ENCODE data around the gene C1orf53. TPM values are rescaled to one million over a fixed set of nuclear protein-coding genes. Genes with fewer than 3 reads are reported as not detected.
"Not testable (repeated sequence)": the region's sequence is repeated elsewhere in the genome, so short reads cannot be mapped to it uniquely, and the experiment has no call there.

The C1orf53 gene
- total RNA-seq, 2 experiments from 2014 or later: 0.96 to 1.2 TPM

DNA sequence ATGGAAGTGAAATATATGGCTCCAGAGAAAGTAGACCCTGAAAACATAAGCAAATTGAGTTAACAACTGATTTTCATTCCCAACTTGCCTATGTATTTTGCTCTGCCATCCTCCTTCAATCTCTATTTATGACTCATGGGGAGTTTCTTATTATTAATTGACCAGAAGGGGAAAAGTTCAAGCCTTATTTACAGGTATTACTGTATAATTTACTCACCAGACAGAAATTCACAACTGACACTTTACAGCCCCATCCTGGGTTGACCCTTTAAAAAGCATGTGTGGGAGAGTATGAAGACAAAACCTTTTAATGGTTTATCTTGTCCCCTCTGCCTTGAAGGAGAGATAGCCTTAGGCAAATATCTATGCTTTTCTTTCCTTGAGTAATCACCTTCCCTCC, 39.8 kb upstream of the C1orf53 start:
- TF ChIP-seq, protein P1, sequence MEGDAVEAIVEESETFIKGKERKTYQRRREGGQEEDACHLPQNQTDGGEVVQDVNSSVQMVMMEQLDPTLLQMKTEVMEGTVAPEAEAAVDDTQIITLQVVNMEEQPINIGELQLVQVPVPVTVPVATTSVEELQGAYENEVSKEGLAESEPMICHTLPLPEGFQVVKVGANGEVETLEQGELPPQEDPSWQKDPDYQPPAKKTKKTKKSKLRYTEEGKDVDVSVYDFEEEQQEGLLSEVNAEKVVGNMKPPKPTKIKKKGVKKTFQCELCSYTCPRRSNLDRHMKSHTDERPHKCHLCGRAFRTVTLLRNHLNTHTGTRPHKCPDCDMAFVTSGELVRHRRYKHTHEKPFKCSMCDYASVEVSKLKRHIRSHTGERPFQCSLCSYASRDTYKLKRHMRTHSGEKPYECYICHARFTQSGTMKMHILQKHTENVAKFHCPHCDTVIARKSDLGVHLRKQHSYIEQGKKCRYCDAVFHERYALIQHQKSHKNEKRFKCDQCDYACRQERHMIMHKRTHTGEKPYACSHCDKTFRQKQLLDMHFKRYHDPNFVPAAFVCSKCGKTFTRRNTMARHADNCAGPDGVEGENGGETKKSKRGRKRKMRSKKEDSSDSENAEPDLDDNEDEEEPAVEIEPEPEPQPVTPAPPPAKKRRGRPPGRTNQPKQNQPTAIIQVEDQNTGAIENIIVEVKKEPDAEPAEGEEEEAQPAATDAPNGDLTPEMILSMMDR (IDR thresholded peaks at IDR 0.05): no peak
- Mint-ChIP-seq H3K36me3 (ENCODE audit: low read depth) (no peaks in the 10 kb centered on the region), H3K27me3 (peaks cover 1% of the 10 kb centered on the region), H3K27ac (no peak overlapping the region), H3K4me1 (ENCODE audit: low read depth) (no peaks in the 10 kb centered on the region), H3K9me3 (no peaks in the 10 kb centered on the region), H3K4me3 (no peak overlapping the region)
- intact Hi-C loops (cut with micrococcal nuclease): no loop called here
- DNase-seq (no peak), ATAC-seq (no peak)
- ChIA-PET POLR2A (no interaction called here), CTCF (interaction anchor here (0.9 kb wide), 1 partner anchor 341 kb away, joined by 3 read pairs; no protein-coding TSS in a partner anchor)

DNA sequence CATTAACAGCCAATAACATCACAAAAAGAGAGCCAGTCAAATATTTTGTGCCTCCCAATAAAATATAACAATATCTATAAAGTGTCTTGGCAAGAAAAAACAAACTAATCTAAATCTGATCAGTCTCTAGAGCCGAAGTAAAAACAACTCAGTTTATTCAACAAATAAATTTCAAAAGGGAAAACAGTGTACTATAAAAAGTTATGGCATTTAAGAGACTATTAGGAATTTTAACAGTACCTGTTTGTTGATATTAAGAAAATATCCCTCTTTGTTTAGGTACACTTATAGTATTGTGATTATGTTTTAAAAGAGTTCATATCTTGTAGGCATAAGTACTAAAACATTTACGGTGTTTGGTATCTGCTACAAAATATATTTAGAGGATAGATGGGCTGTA, 36.6 kb upstream of the C1orf53 start:
- no peak overlapping the region for H3K4me3 Mint-ChIP-seq
- TF ChIP-seq, protein P1 (IDR thresholded peaks at IDR 0.05): no peak
- DNase-seq (no peak), ATAC-seq (no peak)
- no peaks in the 10 kb centered on the region for H3K4me1 Mint-ChIP-seq (ENCODE audit: low read depth)
- ChIA-PET POLR2A (no interaction called here), CTCF (interaction anchor here (0.9 kb wide), 1 partner anchor 25 kb away, joined by 3 read pairs; no protein-coding TSS in a partner anchor)
- H3K36me3 Mint-ChIP-seq (ENCODE audit: low read depth): no peaks in the 10 kb centered on the region
- intact Hi-C loops (cut with micrococcal nuclease): loop anchor here (5.0 kb wide), 4 partner anchors 56 to 344 kb away; no protein-coding TSS in a partner anchor
- no peak overlapping the region for H3K27ac Mint-ChIP-seq
- H3K9me3 Mint-ChIP-seq: no peaks in the 10 kb centered on the region
- H3K27me3 Mint-ChIP-seq: peaks cover 1% of the 10 kb centered on the region

DNA sequence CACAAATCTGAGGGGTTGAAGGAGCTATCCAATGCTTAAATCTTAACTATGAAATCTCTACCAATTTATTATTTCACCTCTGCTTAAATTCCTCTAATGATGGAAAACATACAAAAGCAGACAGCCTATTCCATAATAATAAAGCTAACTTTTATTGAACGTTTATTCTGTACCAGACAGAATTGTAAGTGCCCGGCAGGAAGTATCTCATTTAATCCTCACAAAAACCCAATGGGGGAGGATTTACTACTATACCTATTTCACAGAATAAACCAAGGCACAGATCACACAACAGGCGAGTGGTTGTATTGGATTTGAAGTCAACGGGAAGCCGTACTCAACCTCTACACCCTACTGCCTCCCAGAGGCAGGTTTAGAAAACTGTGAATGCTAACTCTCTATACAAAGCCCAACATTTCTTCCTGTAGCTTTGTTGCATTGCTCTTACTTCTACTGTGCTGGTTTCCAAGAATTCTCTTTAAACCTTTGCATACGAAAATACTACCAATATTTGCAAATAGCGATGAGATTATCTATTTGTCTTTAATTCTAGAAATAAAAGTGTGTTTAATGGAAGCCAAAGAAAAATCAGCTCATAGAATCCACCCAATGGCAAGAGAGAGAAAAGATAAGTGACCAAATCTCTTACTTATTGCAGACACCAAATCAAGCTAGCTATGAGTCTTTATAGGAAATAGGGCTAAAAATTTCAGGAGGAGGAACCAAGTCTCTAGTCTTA, 33.5 kb upstream of the C1orf53 start:
- no peaks in the 10 kb centered on the region for H3K4me1 Mint-ChIP-seq (ENCODE audit: low read depth)
- POLR2A ChIA-PET: interaction anchor here (0.7 kb wide), 1 partner anchor 53 kb away, joined by 3 read pairs; no protein-coding TSS in a partner anchor

DNA sequence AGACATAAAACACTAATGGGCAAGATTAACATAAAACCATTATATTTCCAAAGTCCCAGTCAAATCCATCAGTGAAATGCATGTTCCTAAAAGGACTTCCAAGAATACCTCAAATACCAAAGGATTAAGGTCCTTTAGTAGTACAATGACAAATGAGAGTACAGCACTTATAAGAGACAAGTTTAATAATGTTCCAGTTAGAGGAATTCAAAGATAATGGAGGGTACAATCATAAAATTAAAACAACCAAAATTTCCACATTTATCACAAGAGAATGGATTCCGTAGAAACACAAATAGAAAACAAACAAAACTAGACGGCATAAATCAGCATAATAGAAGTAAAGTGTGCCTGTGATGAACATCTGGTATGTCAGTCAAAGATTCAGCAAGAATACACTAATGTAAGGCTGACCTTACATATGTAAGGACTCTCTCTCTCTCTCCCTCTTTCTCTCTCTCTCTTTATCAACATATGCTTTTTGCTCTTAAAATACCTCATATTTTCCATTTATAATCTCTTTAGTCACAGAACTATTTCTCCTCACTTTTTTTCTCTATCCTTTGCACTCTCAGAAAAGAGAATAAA, 32.8 kb upstream of the C1orf53 start:
- ChIA-PET CTCF (interaction anchor here (0.6 to 3.9 kb wide), 51 partner anchors 9 to 356 kb away, joined by 3 to 76 read pairs (median 4); partner anchors contain the start of genes DENND1B and LHX9), POLR2A (no interaction called here)
- Mint-ChIP-seq H3K27ac (no peak overlapping the region), H3K27me3 (peaks cover 5% of the 10 kb centered on the region), H3K4me1 (ENCODE audit: low read depth) (no peaks in the 10 kb centered on the region), H3K4me3 (no peak overlapping the region), H3K36me3 (ENCODE audit: low read depth) (no peaks in the 10 kb centered on the region), H3K9me3 (no peaks in the 10 kb centered on the region)
- TF ChIP-seq, protein P1 (IDR thresholded peaks at IDR 0.05): no peak
- intact Hi-C loops (cut with micrococcal nuclease): loop anchor here (5.0 kb wide), 4 partner anchors 53 to 347 kb away; no protein-coding TSS in a partner anchor
- DNase-seq (no peak), ATAC-seq (no peak)

More for the DNA sequence above, 33.5 kb upstream of the C1orf53 start:
- peak; percentile 49 for DNase-seq
- intact Hi-C loops (cut with micrococcal nuclease): loop anchor here (5.0 kb wide), 4 partner anchors 53 to 347 kb away; no protein-coding TSS in a partner anchor
- no peak overlapping the region for H3K27ac Mint-ChIP-seq
- CTCF ChIA-PET: interaction anchor here (0.6 to 3.9 kb wide), 61 partner anchors 10 to 468 kb away, joined by 3 to 76 read pairs (median 4); partner anchors contain the start of genes DENND1B and LHX9
- ATAC-seq: peak; percentile 92
- H3K27me3 Mint-ChIP-seq: peaks cover 5% of the 10 kb centered on the region
- H3K4me3 Mint-ChIP-seq: no peak overlapping the region
- TF ChIP-seq, protein P1 (IDR thresholded peaks at IDR 0.05): peak; percentile 74
- no peaks in the 10 kb centered on the region for H3K36me3 Mint-ChIP-seq (ENCODE audit: low read depth)
- H3K9me3 Mint-ChIP-seq: no peaks in the 10 kb centered on the region

GRCh38 chr1:197876894-197877293, 25.5 kb upstream of the C1orf53 start:
- DNase-seq (no peak), ATAC-seq (no peak)
- POLR2A ChIA-PET: no interaction called here
- Mint-ChIP-seq H3K27me3 (peaks cover 4% of the 10 kb centered on the region), H3K27ac (no peak overlapping the region), H3K4me3 (no peak overlapping the region), H3K36me3 (ENCODE audit: low read depth) (no peaks in the 10 kb centered on the region), H3K4me1 (ENCODE audit: low read depth) (no peaks in the 10 kb centered on the region), H3K9me3 (peaks cover 18% of the 10 kb centered on the region)
- CTCF ChIA-PET: no interaction called here
- TF ChIP-seq, protein P1 (IDR thresholded peaks at IDR 0.05): no peak
- intact Hi-C loops (cut with micrococcal nuclease): no loop called here

DNA sequence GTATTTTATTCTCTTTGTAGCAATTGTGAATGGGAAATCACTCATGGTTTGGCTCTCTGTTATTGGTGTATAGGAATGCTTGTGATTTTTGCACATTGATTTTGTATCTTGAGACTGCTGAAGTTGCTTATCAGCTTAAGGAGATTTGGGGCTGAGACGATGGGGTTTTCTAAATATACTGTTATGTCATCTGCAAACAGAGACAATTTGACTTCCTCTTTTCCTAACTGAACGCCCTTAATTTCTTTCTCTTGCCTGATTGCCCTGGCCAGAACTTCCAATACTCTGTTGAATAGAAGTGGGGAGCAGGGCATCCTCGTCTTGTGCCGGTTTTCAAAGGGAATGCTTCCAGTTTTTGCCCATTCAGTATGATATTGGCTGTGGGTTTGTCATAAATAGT, 22.0 kb upstream of the C1orf53 start:
- peaks cover 18% of the 10 kb centered on the region for H3K9me3 Mint-ChIP-seq
- H3K4me1 Mint-ChIP-seq (ENCODE audit: low read depth); ATAC-seq; H3K36me3 Mint-ChIP-seq (ENCODE audit: low read depth); DNase-seq; H3K4me3 Mint-ChIP-seq; H3K27me3 Mint-ChIP-seq; intact Hi-C loops (cut with micrococcal nuclease); H3K27ac Mint-ChIP-seq; CTCF ChIA-PET; POLR2A ChIA-PET: not testable (repeated sequence)

DNA sequence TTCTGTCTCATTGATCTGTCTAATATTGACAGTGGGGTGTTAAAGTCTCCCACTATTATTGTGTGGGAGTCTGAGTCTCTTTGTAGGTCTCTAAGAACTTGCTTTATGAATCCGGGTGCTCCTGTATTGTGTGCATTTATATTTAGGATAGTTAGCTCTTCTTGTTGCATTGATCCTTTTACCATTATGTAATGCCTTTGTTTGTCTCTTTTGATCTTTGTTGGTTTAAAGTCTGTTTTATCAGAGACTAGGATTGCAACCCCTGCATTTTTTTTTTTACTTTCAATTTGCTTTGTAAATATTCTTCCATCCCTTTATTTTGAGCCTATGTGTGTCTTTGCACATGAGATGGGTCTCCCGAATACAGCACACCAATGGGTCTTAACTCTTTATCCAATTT, 20.2 kb upstream of the C1orf53 start:
- H3K4me3 Mint-ChIP-seq; H3K36me3 Mint-ChIP-seq (ENCODE audit: low read depth); DNase-seq; intact Hi-C loops (cut with micrococcal nuclease); H3K27me3 Mint-ChIP-seq; H3K9me3 Mint-ChIP-seq; H3K4me1 Mint-ChIP-seq (ENCODE audit: low read depth); ATAC-seq; H3K27ac Mint-ChIP-seq; CTCF ChIA-PET: not testable (repeated sequence)
- POLR2A ChIA-PET: interaction anchor here (0.6 kb wide), 1 partner anchor 200 kb away, joined by 3 read pairs; no protein-coding TSS in a partner anchor
